Neural cell (in vitro differentiated cells): ENCODE data around the gene PCCA.

ENCODE experiments used
- CTCF ChIP-seq: fragments of 450-650 bp; IDR thresholded peaks from 2 replicates; pipeline ENCODE4 v1.5.1; 2014; ENCODE audit warnings: antibody characterized with exemption, mild to moderate bottlenecking, moderate library complexity; ENCODE audit not compliant: poor library complexity, severe bottlenecking
- EP300 ChIP-seq: fragments of 450-650 bp; conservative IDR thresholded peaks from 2 replicates; pipeline ENCODE4 v1.6.1; 2014; ENCODE audit warnings: antibody characterized with exemption, mild to moderate bottlenecking, moderate library complexity; ENCODE audit not compliant: poor library complexity, severe bottlenecking
- EZH2 ChIP-seq: fragments of 200-600, 300-800 bp; shearing (Covaris generic), sonication (generic); IDR thresholded peaks from 2 replicates; pipeline ENCODE4 v1.6.1; 2014; ENCODE audit warnings: antibody characterized with exemption, low read length, borderline replicate concordance, mild to moderate bottlenecking; ENCODE audit not compliant: insufficient read depth, poor library complexity, severe bottlenecking
- POLR2AphosphoS5 ChIP-seq: IDR thresholded peaks from 2 replicates; pipeline ENCODE4 v1.6.1; 2012
- RAD21 ChIP-seq: fragments of 450-650 bp; conservative IDR thresholded peaks from 2 replicates; pipeline ENCODE4 v1.6.1; 2014; ENCODE audit warnings: antibody characterized with exemption, mild to moderate bottlenecking, moderate library complexity

- TF ChIP-seq CTCF (no peak), EZH2 (no peak), EP300 (no peak), POLR2AphosphoS5 (no peak), RAD21 (no peak)
These were observed 305.3 kb downstream of the PCCA start for GRCh38 chr13:100394005-100394695.
